GM21526 (cell line): Measurements from ENCODE around the gene ST3GAL2.
"Not testable (repeated sequence)": the region's sequence is repeated elsewhere in the genome, so short reads cannot be mapped to it uniquely, and the experiment has no call there.

ENCODE experiments used
- ATAC-seq: cut with Tn5 transposase; IDR thresholded peaks from one replicate; pipeline ENCODE4 v1.9.1; 2021; ENCODE audit warnings: moderate library complexity; ENCODE audit not compliant: unreplicated experiment, low FRiP score

ST3GAL2 gene

DNA sequence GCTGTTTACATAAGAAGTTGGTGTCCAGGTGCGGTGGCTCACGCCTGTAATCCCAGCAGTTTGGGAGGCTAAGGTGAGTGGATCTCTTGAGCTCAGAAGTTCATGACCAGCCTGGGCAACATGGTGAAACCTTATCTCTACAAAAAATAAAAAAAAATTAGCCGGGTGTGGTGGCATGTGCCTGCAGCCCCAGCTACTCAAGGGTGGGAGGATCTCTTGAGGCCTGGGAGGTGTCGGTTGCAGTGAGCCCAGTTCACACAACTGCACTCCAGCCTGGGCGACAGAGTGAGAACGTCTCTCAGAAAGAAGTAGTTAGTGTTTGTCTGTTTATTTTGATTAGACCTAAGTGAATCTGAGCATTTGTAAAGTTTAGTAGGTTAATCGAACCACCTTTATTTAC lies 79.3 kb downstream of the ST3GAL2 start:
- no peak for ATAC-seq

DNA sequence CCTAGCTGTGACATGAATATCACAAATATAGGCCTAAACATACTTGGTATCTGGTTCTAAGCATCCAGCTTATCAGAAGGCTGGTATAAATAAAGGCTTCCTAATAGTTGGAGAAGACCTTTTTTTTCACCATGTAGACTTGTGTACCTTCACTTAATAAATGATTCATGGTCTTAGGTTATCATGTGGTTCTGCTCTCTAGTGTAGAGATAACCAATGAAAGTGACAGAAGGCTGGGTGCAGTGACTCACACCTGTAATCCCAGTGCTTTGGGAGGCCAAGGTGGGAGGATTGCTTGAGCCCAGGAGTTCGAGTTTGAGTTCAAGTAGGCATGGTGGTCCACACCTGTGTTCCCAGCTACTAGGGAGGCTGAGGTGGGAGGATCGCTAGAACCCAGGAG lies 89.1 kb downstream of the ST3GAL2 start:
- ATAC-seq: no peak

DNA sequence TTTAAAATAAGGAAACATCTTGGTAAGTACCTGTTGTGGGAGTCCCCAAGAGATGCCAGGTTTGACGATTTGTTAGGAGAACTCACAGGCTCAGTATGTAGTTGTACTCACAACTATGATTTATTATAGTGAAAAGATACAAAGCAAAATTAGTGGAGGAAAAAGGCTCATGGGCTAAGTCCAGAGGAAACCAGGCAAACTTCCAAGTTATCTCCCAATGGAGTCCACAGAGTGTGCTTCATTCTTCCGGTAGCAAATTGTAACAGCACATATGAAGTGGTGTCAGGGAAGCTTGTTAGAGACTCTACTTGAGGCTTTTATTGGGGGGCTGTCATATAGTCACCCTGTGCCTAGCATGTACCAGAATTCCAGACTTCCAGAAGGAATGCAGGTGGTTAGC lies 89.9 kb downstream of the ST3GAL2 start:
- no peak for ATAC-seq

DNA sequence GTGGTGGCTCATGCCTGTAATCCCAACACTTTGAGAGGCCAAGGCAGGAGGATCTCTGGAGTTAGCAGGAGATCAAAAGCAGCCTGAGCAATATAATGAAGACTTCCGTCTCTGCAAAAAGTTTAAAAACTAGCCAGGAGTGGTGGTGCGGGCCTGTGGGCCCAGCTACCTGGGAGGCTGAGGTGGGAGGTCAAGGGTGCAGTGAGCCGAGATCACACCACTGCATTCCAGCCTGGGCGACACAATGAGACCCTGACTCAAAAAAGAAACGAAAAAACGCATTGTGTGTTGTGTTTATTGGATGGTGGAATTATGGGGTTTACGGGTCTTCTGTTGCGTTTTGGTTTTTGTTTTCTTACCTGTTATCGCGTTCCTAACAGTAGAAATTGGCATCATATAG lies 93.1 kb downstream of the ST3GAL2 start:
- no peak for ATAC-seq

DNA sequence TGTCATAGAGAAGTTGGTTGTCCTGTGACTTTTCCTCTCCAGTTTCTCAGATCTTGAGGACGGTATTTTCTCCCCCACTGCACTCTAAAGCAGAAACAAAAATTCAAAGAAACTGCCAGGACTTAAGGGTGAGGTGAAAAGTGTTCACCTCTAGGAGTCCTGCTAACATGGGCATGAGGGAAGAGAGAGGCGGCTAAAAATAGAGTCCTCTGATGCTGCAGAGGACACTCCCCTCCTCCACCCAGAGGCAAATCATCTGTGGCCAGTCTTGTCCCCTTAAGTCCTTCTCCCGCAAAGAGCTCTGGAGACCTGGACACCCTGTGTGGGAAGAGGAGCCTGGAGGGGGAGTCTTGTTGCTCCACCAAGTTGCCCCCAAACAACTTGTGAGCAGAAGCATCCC lies 96.9 kb downstream of the ST3GAL2 start:
- ATAC-seq: no peak

DNA sequence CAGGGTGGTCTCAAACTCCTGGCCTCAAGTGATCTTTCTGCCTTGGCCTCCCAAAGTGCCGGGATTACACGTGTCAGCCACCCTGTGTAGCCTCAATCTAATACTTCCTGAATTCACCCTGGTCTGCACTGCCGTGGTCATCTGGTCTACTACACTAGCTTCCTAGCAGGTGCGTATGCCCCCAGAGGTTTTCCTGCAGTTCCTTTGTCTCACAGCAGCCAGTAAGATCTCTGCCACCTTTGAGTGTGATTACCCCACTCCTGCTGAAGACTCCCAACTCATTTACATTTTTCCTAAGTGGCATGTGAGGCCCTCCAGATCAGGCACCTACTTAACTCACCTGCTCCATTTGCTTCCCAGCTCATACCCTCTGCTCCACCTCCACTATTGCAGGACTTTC lies 97.3 kb downstream of the ST3GAL2 start:
- no peak for ATAC-seq

DNA sequence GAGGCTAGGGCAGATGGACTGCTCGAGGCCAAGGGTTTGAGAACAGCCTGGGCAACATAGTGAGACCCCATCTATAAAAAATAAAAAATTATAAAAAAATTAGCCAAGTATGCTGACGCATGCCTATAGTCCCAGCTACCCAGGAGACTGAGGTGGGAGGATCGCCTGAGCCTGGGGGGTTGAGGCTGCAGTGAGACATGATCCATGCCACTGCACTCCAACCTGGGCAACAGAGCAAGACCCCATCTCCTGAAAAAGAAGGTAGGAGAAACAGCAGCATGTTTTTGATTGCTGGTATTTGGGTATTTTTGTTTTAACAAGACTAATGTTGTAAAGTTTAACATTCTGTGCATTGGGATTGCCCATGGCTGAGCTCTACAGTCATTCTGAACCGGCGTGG lies 101.1 kb downstream of the ST3GAL2 start:
- ATAC-seq: no peak

DNA sequence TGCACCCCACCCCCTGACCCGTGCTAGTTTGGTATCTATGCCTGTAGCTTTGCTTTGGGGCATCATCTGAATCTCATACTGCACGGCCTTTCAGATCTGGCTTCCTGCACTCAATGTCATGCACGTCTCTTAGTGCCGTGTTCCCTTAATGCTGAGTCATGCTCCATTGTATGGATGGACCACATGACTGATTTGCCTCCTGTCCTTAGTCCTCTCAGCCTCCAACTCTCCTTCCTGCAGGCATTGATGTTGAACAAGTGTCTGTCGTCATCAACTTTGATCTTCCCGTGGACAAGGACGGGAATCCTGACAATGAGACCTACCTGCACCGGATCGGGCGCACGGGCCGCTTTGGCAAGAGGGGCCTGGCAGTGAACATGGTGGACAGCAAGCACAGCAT lies 106.2 kb downstream of the ST3GAL2 start:
- not testable (repeated sequence) for ATAC-seq

DNA sequence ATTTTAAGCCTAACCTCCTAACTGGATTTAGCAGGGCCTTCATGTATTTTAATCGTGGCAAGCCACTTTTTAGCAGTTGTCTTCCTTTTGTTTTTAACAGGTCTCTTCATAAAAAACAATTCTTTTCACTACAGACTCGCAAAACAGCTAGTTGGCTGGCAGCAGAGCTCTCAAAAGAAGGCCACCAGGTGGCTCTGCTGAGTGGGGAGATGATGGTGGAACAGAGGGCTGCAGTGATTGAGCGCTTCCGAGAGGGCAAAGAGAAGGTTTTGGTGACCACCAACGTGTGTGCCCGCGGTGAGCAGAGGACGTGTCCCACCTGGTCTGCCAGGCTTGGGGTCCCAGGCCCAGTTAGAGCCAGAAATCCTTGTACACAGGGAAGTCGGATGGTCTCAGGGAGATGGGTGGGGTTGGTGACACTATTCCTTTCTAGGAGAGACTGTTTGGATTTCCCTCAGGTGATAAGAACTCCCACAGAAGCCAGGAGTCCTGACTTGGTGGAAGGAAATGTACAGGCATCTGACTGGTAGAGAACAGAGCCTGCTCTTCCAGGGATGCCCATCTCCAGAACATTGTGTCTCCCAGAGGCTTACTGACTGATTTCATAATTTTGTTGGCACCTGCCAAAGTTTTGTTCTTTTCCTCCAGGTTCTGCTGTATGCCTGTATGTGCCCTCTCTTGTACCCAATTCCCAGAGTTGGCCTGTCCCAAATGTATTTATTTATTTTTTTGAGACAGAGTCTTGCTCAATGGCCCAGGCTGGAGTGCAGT lies 107.1 kb downstream of the ST3GAL2 start:
- ATAC-seq: no peak

DNA sequence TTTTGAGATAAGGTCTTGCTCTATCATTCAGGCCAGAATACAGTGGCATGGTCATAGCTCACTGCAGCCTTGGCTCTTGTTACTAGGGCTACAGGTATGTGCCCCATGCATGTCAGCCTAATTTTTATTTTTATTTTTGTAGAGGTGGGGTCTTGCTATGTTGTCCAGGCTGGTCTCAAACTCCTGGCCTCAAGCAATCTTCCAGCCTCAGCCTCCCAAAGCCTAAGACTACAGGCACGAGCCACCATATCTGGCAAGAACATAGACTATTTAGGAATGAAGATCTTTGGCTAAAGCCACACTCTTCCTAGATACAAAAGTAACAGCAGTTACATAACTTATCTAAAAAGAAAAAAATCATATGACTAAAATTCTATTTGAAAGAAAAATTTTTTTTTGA lies 107.8 kb downstream of the ST3GAL2 start:
- no peak for ATAC-seq
